ENCODE measurements around the gene RASSF5. TPM values are rescaled to one million over a fixed set of nuclear protein-coding genes. Genes with fewer than 3 reads are reported as not detected.

RASSF5 gene
- total RNA-seq, 1 experiment from 2014 or later = 27.2 TPM

GRCh38 chr1:206573319-206573718 is 66.0 kb downstream of the RASSF5 start:
- no peaks in the 10 kb centered on the region for H3K27me3 ChIP-seq (ENCODE audit: low read length)
- H3K4me3 ChIP-seq (ENCODE audit: low read length) = no peak overlapping the region
- H3K4me2 ChIP-seq (ENCODE audit: low read depth, low read length, poor library complexity, severe bottlenecking) = no peak overlapping the region
- no peaks in the 10 kb centered on the region; the same call in 1 of the 2 replicates for H4K20me1 ChIP-seq (ENCODE audit: insufficient read depth, low read depth, low read length)
- no peak overlapping the region for H3K9ac ChIP-seq (ENCODE audit: low read length)
- no peaks in the 10 kb centered on the region for H3K9me3 ChIP-seq (ENCODE audit: low read length)
- no peaks in the 10 kb centered on the region for H3K9me2 ChIP-seq (replicated peaks; ENCODE audit: insufficient read depth, low read length)
- H3K36me3 ChIP-seq (ENCODE audit: insufficient read depth, low read length) = no peaks in the 10 kb centered on the region
- H2AFZ ChIP-seq (ENCODE audit: low read length) = no peak overlapping the region
- peaks cover 21% of the 10 kb centered on the region for H3K4me1 ChIP-seq (ENCODE audit: low read length)
- H3K79me2 ChIP-seq (ENCODE audit: low read length) = peaks cover 65% of the 10 kb centered on the region
- H3K27ac ChIP-seq (ENCODE audit: low read length) = no peak overlapping the region
- DNase-seq = no peak

GRCh38 chr1:206573762-206574161 is 66.4 kb downstream of the RASSF5 start:
- Histone ChIP-seq H3K4me2 (ENCODE audit: low read depth, low read length, poor library complexity, severe bottlenecking) (no peak overlapping the region), H4K20me1 (ENCODE audit: insufficient read depth, low read depth, low read length) (no peaks in the 10 kb centered on the region; the same call in 1 of the 2 replicates)

GRCh38 chr1:206575165-206575893 is 68.0 kb downstream of the RASSF5 start:
- no peaks in the 10 kb centered on the region; the same call in 1 of the 2 replicates for H4K20me1 ChIP-seq (ENCODE audit: insufficient read depth, low read depth, low read length)
- H3K9me2 ChIP-seq (replicated peaks; ENCODE audit: insufficient read depth, low read length) = no peaks in the 10 kb centered on the region
- no peaks in the 10 kb centered on the region for H3K27me3 ChIP-seq (ENCODE audit: low read length)
- peaks cover 26% of the 10 kb centered on the region for H3K4me1 ChIP-seq (ENCODE audit: low read length)
- peaks cover 63% of the 10 kb centered on the region for H3K79me2 ChIP-seq (ENCODE audit: low read length)
- no peak overlapping the region for H3K4me2 ChIP-seq (ENCODE audit: low read depth, low read length, poor library complexity, severe bottlenecking)
- no peak overlapping the region for H3K27ac ChIP-seq (ENCODE audit: low read length)
- DNase-seq = no peak
- no peak overlapping the region for H3K4me3 ChIP-seq (ENCODE audit: low read length)
- no peak overlapping the region for H3K9ac ChIP-seq (ENCODE audit: low read length)
- no peaks in the 10 kb centered on the region for H3K9me3 ChIP-seq (ENCODE audit: low read length)
- no peaks in the 10 kb centered on the region for H3K36me3 ChIP-seq (ENCODE audit: insufficient read depth, low read length)
- H2AFZ ChIP-seq (ENCODE audit: low read length) = no peak overlapping the region

More at GRCh38 chr1:206573762-206574161, 66.4 kb downstream of the RASSF5 start:
- Histone ChIP-seq H3K4me1 (ENCODE audit: low read length) (peaks cover 23% of the 10 kb centered on the region), H3K9me2 (replicated peaks; ENCODE audit: insufficient read depth, low read length) (no peaks in the 10 kb centered on the region), H2AFZ (ENCODE audit: low read length) (no peak overlapping the region), H3K36me3 (ENCODE audit: insufficient read depth, low read length) (no peaks in the 10 kb centered on the region), H3K79me2 (ENCODE audit: low read length) (peaks cover 64% of the 10 kb centered on the region), H3K27me3 (ENCODE audit: low read length) (no peaks in the 10 kb centered on the region), H3K27ac (ENCODE audit: low read length) (no peak overlapping the region), H3K9ac (ENCODE audit: low read length) (no peak overlapping the region), H3K4me3 (ENCODE audit: low read length) (no peak overlapping the region), H3K9me3 (ENCODE audit: low read length) (no peaks in the 10 kb centered on the region)
- DNase-seq = no peak

- H2AFZ ChIP-seq (ENCODE audit: low read length) = no peak overlapping the region
Observed at GRCh38 chr1:206575894-206576737, 68.8 kb downstream of the RASSF5 start.

GRCh38 chr1:206577626-206578025 is 70.3 kb downstream of the RASSF5 start:
- H3K4me1 ChIP-seq (ENCODE audit: low read length) = peaks cover 27% of the 10 kb centered on the region
- H3K27ac ChIP-seq (ENCODE audit: low read length) = no peak overlapping the region

More at GRCh38 chr1:206575894-206576737, 68.8 kb downstream of the RASSF5 start:
- Histone ChIP-seq H3K36me3 (ENCODE audit: insufficient read depth, low read length) (no peaks in the 10 kb centered on the region), H3K4me2 (ENCODE audit: low read depth, low read length, poor library complexity, severe bottlenecking) (no peak overlapping the region), H3K9ac (ENCODE audit: low read length) (no peak overlapping the region), H3K27me3 (ENCODE audit: low read length) (no peaks in the 10 kb centered on the region), H3K4me1 (ENCODE audit: low read length) (peaks cover 27% of the 10 kb centered on the region), H3K9me2 (replicated peaks; ENCODE audit: insufficient read depth, low read length) (no peaks in the 10 kb centered on the region), H3K4me3 (ENCODE audit: low read length) (no peak overlapping the region), H3K79me2 (ENCODE audit: low read length) (peaks cover 63% of the 10 kb centered on the region), H4K20me1 (ENCODE audit: insufficient read depth, low read depth, low read length) (no peaks in the 10 kb centered on the region; the same call in 1 of the 2 replicates), H3K27ac (ENCODE audit: low read length) (no peak overlapping the region), H3K9me3 (ENCODE audit: low read length) (no peaks in the 10 kb centered on the region)
- no peak for DNase-seq

GRCh38 chr1:206578068-206578977 is 71.0 kb downstream of the RASSF5 start:
- Histone ChIP-seq H4K20me1 (ENCODE audit: insufficient read depth, low read depth, low read length) (no peaks in the 10 kb centered on the region; the same call in 1 of the 2 replicates), H3K79me2 (ENCODE audit: low read length) (peaks cover 44% of the 10 kb centered on the region), H3K27ac (ENCODE audit: low read length) (no peak overlapping the region), H3K9me3 (ENCODE audit: low read length) (no peaks in the 10 kb centered on the region), H3K27me3 (ENCODE audit: low read length) (no peaks in the 10 kb centered on the region), H3K36me3 (ENCODE audit: insufficient read depth, low read length) (no peaks in the 10 kb centered on the region), H2AFZ (ENCODE audit: low read length) (no peak overlapping the region), H3K9me2 (replicated peaks; ENCODE audit: insufficient read depth, low read length) (no peaks in the 10 kb centered on the region), H3K4me1 (ENCODE audit: low read length) (peaks cover 27% of the 10 kb centered on the region), H3K4me2 (ENCODE audit: low read depth, low read length, poor library complexity, severe bottlenecking) (peak overlapping the region; percentile 8), H3K9ac (ENCODE audit: low read length) (no peak overlapping the region), H3K4me3 (ENCODE audit: low read length) (no peak overlapping the region)
- no peak for DNase-seq

More at GRCh38 chr1:206577626-206578025, 70.3 kb downstream of the RASSF5 start:
- Histone ChIP-seq H3K36me3 (ENCODE audit: insufficient read depth, low read length) (no peaks in the 10 kb centered on the region), H3K9me3 (ENCODE audit: low read length) (no peaks in the 10 kb centered on the region), H2AFZ (ENCODE audit: low read length) (no peak overlapping the region), H3K79me2 (ENCODE audit: low read length) (peaks cover 49% of the 10 kb centered on the region), H3K9me2 (replicated peaks; ENCODE audit: insufficient read depth, low read length) (no peaks in the 10 kb centered on the region), H3K27me3 (ENCODE audit: low read length) (no peaks in the 10 kb centered on the region), H3K4me3 (ENCODE audit: low read length) (no peak overlapping the region), H3K4me2 (ENCODE audit: low read depth, low read length, poor library complexity, severe bottlenecking) (no peak overlapping the region), H4K20me1 (ENCODE audit: insufficient read depth, low read depth, low read length) (no peaks in the 10 kb centered on the region; the same call in 1 of the 2 replicates), H3K9ac (ENCODE audit: low read length) (no peak overlapping the region)
- DNase-seq = no peak

- peaks cover 27% of the 10 kb centered on the region for H3K4me1 ChIP-seq (ENCODE audit: low read length)
- H3K36me3 ChIP-seq (ENCODE audit: insufficient read depth, low read length) = no peaks in the 10 kb centered on the region
- H4K20me1 ChIP-seq (ENCODE audit: insufficient read depth, low read depth, low read length) = no peaks in the 10 kb centered on the region; the same call in 1 of the 2 replicates
- no peaks in the 10 kb centered on the region for H3K9me3 ChIP-seq (ENCODE audit: low read length)
- no peak overlapping the region for H2AFZ ChIP-seq (ENCODE audit: low read length)
- H3K4me3 ChIP-seq (ENCODE audit: low read length) = no peak overlapping the region
- H3K9ac ChIP-seq (ENCODE audit: low read length) = no peak overlapping the region
- no peak overlapping the region; the same call in 1 of the 2 replicates for H3K27ac ChIP-seq (ENCODE audit: low read length)
- no peak overlapping the region for H3K4me2 ChIP-seq (ENCODE audit: low read depth, low read length, poor library complexity, severe bottlenecking)
- H3K9me2 ChIP-seq (replicated peaks; ENCODE audit: insufficient read depth, low read length) = no peaks in the 10 kb centered on the region
- DNase-seq = no peak
- H3K79me2 ChIP-seq (ENCODE audit: low read length) = peaks cover 42% of the 10 kb centered on the region
- H3K27me3 ChIP-seq (ENCODE audit: low read length) = no peaks in the 10 kb centered on the region
Observed at GRCh38 chr1:206578978-206579374, 71.6 kb downstream of the RASSF5 start.
